Measurements from ENCODE around the gene PREPL. TPM values are rescaled to one million over a fixed set of nuclear protein-coding genes. Genes with fewer than 3 reads are reported as not detected.
A peak's percentile ranks its signal among the peaks of the same experiment; 100 is the strongest.

The PREPL gene
- total and polyA plus RNA-seq, 2 donors (not counting 3 experiments of a cell fraction or from before 2014, with no cell fraction given): 10.1 to 25.7 TPM

- CTCF ChIA-PET: interaction anchor here (0.8 to 2.5 kb wide), 5 partner anchors 10 to 595 kb away, joined by 3 to 16 read pairs (median 5); no protein-coding TSS in a partner anchor
- dilution Hi-C loops (cut with MboI; ENCODE audit: extremely low pct_ligation_motif_present, low sequenced_read_pairs): no loop called here
Observed at GRCh38 chr2:44360749-44361329, 455 bp downstream of the PREPL start.

More at GRCh38 chr2:44360749-44361329, 455 bp downstream of the PREPL start:
- Histone ChIP-seq H3K9me1 (replicated peaks; ENCODE audit: control insufficient read depth, extremely low read depth, insufficient read depth, low read length) (no peaks in the 10 kb centered on the region), H3K9me3 (replicated peaks; ENCODE audit: control insufficient read depth, insufficient read depth, low read length) (no peaks in the 10 kb centered on the region), H3K36me3 (ENCODE audit: control insufficient read depth in 2 of 2, extremely low read depth in 1 of 2, insufficient read depth in 2 of 2, low read length in 2 of 2) (no peaks in the 10 kb centered on the region), H3K4me2 (ENCODE audit: insufficient read depth, low read length) (peak overlapping the region; percentile 85), H3K4me3 (replicated peaks in 1 of 3; ENCODE audit: insufficient read depth in 1 of 3, low read depth in 1 of 3, low read length in 3 of 3) (peak overlapping the region; percentile 59 to 89 (median 77)), H2AFZ (ENCODE audit: low read depth, low read length) (peak overlapping the region; percentile 82), H3K27ac (ENCODE audit: insufficient read depth, low read depth, low read length) (peak overlapping the region; percentile 99), H3K27me3 (ENCODE audit: control insufficient read depth in 2 of 2, insufficient read depth in 2 of 2, low read length in 2 of 2) (no peaks in the 10 kb centered on the region), H3K4me1 (ENCODE audit: control insufficient read depth, extremely low read depth, insufficient read depth, low read length) (peaks cover 24% of the 10 kb centered on the region), H3K9ac (replicated peaks; ENCODE audit: extremely low read depth, insufficient read depth, low read length) (peak overlapping the region; percentile 98), H3K79me2 (ENCODE audit: control insufficient read depth, insufficient read depth, low read length) (peaks cover 15% of the 10 kb centered on the region), H4K20me1 (replicated peaks; ENCODE audit: control insufficient read depth, extremely low read depth, insufficient read depth, low read length) (no peaks in the 10 kb centered on the region)
- POLR2A ChIA-PET: no interaction called here
- no peak for FAIRE-seq
- DNase-seq (ENCODE audit: low read depth, low spot score): no peak
- intact Hi-C loops (cut with micrococcal nuclease): loop anchor here (1.0 to 10.0 kb wide), 4 partner anchors 129 to 444 kb away; partner anchors contain the start of gene PPM1B
- TSS peak; percentile 59 for BruUV-seq (replicated peaks)
- no peak for TF ChIP-seq CTCF (IDR thresholded peaks at IDR 0.05; ENCODE audit: extremely low read depth in 1 of 2, insufficient read depth in 1 of 2, low read depth in 1 of 2, low read length in 2 of 2)

Data from endothelial cell of umbilical vein (primary cell).